Measurements from ENCODE around the gene CPNE7. TPM values are rescaled to one million over a fixed set of nuclear protein-coding genes. Genes with fewer than 3 reads are reported as not detected.
A peak's percentile ranks its signal among the peaks of the same experiment; 100 is the strongest.

Gene CPNE7
- total and polyA plus RNA-seq, 2 of the 13 experiments (the other 11 are each of a cell fraction or from before 2014, with no cell fraction given), result 0.59 TPM; not detected in 1

GRCh38 chr16:89615596-89616090 is 40.1 kb downstream of the CPNE7 start (continued):
- no peak for TF ChIP-seq ZNF589 (CRISPR knock-in tag; conservative IDR thresholded peaks at IDR 0.05)
- TF ChIP-seq SRSF4 (IDR thresholded peaks at IDR 0.05; ENCODE audit: low read depth, low read length, poor library complexity, severe bottlenecking), result no peak
- no peak for TF ChIP-seq BCL6 (CRISPR knock-in tag; IDR thresholded peaks at IDR 0.05)
- no peak for TF ChIP-seq NBN (conservative IDR thresholded peaks at IDR 0.05)
- no peak for TF ChIP-seq ZNF441 (CRISPR knock-in tag; IDR thresholded peaks at IDR 0.05; ENCODE audit: borderline replicate concordance)
- TF ChIP-seq ARID3A (IDR thresholded peaks at IDR 0.05; ENCODE audit: low read depth, low read length), result no peak
- TF ChIP-seq ZC3H4 (CRISPR knock-in tag; IDR thresholded peaks at IDR 0.05; ENCODE audit: borderline replicate concordance), result no peak
- TF ChIP-seq ZKSCAN5 (CRISPR knock-in tag; IDR thresholded peaks at IDR 0.05), result no peak
- no peak for TF ChIP-seq ZNF646 (CRISPR knock-in tag; IDR thresholded peaks at IDR 0.05)
- TF ChIP-seq ZSCAN12 (CRISPR knock-in tag; IDR thresholded peaks at IDR 0.05), result no peak
- TF ChIP-seq ZFP37 (CRISPR knock-in tag; IDR thresholded peaks at IDR 0.05; ENCODE audit: borderline replicate concordance), result no peak
- TF ChIP-seq ZNF720 (CRISPR knock-in tag; IDR thresholded peaks at IDR 0.05), result no peak
- no peak for TF ChIP-seq ATF5 (CRISPR knock-in tag; IDR thresholded peaks at IDR 0.05; ENCODE audit: low read depth)
- no peak for TF ChIP-seq ZNF709 (CRISPR knock-in tag; IDR thresholded peaks at IDR 0.05)
- TF ChIP-seq SNRNP70 (IDR thresholded peaks at IDR 0.05; ENCODE audit: low read depth, low read length), result no peak
- TF ChIP-seq HMGXB4 (CRISPR knock-in tag; IDR thresholded peaks at IDR 0.05; ENCODE audit: borderline replicate concordance in 1 of 2, low read depth in 1 of 2), result peak; percentile 77 to 79
- no peak for TF ChIP-seq U2AF2 (IDR thresholded peaks at IDR 0.05; ENCODE audit: low read depth, low read length)
- TF ChIP-seq ZMAT5 (CRISPR knock-in tag; IDR thresholded peaks at IDR 0.05; ENCODE audit: borderline replicate concordance, low read depth), result no peak
- TF ChIP-seq MYC (CRISPR knock-in tag; IDR thresholded peaks at IDR 0.05; ENCODE audit: borderline replicate concordance), result peak; percentile 51; the same call in 1 of the 2 replicates

All from HepG2 (cell line).